Measurements from ENCODE around the gene ZC3H6.
"Not testable (repeated sequence)": the region's sequence is repeated elsewhere in the genome, so short reads cannot be mapped to it uniquely, and the experiment has no call there.

The ZC3H6 gene

GRCh38 chr2:112352809-112353603 lies 77.6 kb downstream of the ZC3H6 start:
- H3K4me3 ChIP-seq (ENCODE audit: insufficient read depth, low read depth, low read length); H3K4me1 ChIP-seq (ENCODE audit: control insufficient read depth, insufficient read depth, low read length); H3K36me3 ChIP-seq (ENCODE audit: control insufficient read depth, insufficient read depth, low read length); H3K9me3 ChIP-seq (ENCODE audit: control insufficient read depth, low read length); H3K27me3 ChIP-seq (ENCODE audit: control insufficient read depth, insufficient read depth, low read length, poor library complexity, severe bottlenecking); H3K27ac ChIP-seq (ENCODE audit: insufficient read depth, low read depth, low read length, poor library complexity, severe bottlenecking): not testable (repeated sequence)
- 84 to 87% methylated on average over 7 to 9 of the region's 25 CpGs for WGBS, 2 experiments

GRCh38 chr2:112354335-112354734 lies 78.9 kb downstream of the ZC3H6 start:
- H3K27ac ChIP-seq (ENCODE audit: insufficient read depth, low read depth, low read length, poor library complexity, severe bottlenecking); H3K36me3 ChIP-seq (ENCODE audit: control insufficient read depth, insufficient read depth, low read length); H3K4me3 ChIP-seq (ENCODE audit: insufficient read depth, low read depth, low read length); H3K9me3 ChIP-seq (ENCODE audit: control insufficient read depth, low read length); H3K27me3 ChIP-seq (ENCODE audit: control insufficient read depth, insufficient read depth, low read length, poor library complexity, severe bottlenecking); H3K4me1 ChIP-seq (ENCODE audit: control insufficient read depth, insufficient read depth, low read length): not testable (repeated sequence)
- WGBS, 2 experiments: 92 to 100% methylated on average over 2 of the region's 2 CpGs

DNA sequence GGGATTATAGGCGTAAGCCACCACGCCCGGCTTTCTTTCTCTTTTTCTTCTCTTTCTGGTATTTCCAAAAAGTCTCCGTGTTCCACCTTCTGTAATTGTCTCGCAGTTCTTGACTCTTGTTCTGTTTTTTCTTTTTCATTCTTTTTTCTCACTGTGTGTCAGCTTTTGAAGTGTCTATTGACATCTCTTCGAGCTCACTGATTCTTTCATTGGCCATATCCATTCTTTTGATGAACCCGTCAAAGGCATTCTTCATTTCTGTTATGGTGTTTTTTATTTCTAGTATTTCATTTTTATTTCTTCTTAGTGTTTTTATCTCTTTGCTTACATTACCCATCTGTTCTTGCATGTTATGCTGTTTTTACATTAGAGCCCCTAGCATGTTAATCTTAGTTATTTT lies 84.7 kb downstream of the ZC3H6 start:
- not testable (repeated sequence) for H3K9me3 ChIP-seq (ENCODE audit: control insufficient read depth, low read length); H3K4me3 ChIP-seq (ENCODE audit: insufficient read depth, low read depth, low read length); H3K4me1 ChIP-seq (ENCODE audit: control insufficient read depth, insufficient read depth, low read length); H3K36me3 ChIP-seq (ENCODE audit: control insufficient read depth, insufficient read depth, low read length); H3K27me3 ChIP-seq (ENCODE audit: control insufficient read depth, insufficient read depth, low read length, poor library complexity, severe bottlenecking); H3K27ac ChIP-seq (ENCODE audit: insufficient read depth, low read depth, low read length, poor library complexity, severe bottlenecking)
- WGBS, 2 experiments: 91 to 92% methylated on average over 5 to 6 of the region's 7 CpGs
